Breast epithelium (tissue), 3 donors: ENCODE results near the gene GNB3.

Experiments
- POLR2A ChIP-seq: fragments of 450-650 bp; IDR thresholded peaks from one replicate; pipeline ENCODE4 v1.6.1; 2016; ENCODE audit warnings: antibody characterized with exemption, mild to moderate bottlenecking, moderate library complexity
- POLR2AphosphoS5 ChIP-seq, 3 donors: sonication (generic); formaldehyde crosslinking; IDR thresholded peaks; one replicate each; pipeline ENCODE4 v1.6.1; 2017; ENCODE audit warnings: antibody characterized with exemption in 3 of 3
- TF ChIP-seq, protein P1 (sequence below), 3 donors: fragments of 450-650 bp; IDR thresholded peaks; one replicate each; pipeline ENCODE4 v1.5.1; 2016 to 2017; ENCODE audit warnings: antibody characterized with exemption in 3 of 3, mild to moderate bottlenecking in 3 of 3, moderate library complexity in 3 of 3

DNA sequence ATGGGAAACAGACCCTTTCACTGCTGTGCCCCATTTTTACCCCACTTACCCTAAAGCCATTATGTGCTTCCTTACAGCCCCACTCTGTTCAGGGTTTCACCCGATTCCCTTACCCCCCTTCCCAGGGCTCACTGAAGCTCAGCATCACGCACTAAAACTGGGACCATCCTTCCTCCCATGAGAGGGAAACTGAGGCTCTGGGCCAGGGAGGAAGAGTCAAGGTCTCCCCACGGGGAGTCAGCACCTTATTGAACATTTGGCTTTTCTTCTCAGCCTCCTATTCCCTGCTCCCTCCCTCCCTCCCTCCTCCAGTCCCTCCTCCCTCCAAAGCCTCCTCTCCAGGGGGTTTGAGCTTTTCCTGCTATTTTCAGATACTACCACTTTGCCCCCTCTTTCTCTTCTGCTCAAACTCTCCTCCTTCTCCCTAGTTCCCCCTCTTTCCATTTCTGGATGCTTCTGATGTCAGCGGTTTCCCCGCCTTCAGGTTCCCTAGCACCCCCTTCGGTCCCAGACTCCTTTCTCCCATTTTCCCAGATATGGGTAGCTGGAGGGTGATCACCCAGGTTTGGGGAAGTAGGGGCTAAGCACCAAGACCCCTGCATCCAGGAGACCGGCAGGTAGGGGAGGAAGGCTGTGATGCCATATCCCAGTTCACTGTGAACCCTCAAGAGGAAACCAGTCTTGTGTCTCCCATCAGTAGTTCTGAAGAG lies 18.1 kb upstream of the GNB3 start:
- TF ChIP-seq, protein P1, sequence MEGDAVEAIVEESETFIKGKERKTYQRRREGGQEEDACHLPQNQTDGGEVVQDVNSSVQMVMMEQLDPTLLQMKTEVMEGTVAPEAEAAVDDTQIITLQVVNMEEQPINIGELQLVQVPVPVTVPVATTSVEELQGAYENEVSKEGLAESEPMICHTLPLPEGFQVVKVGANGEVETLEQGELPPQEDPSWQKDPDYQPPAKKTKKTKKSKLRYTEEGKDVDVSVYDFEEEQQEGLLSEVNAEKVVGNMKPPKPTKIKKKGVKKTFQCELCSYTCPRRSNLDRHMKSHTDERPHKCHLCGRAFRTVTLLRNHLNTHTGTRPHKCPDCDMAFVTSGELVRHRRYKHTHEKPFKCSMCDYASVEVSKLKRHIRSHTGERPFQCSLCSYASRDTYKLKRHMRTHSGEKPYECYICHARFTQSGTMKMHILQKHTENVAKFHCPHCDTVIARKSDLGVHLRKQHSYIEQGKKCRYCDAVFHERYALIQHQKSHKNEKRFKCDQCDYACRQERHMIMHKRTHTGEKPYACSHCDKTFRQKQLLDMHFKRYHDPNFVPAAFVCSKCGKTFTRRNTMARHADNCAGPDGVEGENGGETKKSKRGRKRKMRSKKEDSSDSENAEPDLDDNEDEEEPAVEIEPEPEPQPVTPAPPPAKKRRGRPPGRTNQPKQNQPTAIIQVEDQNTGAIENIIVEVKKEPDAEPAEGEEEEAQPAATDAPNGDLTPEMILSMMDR (IDR thresholded peaks at IDR 0.05): no peak
- TF ChIP-seq POLR2A (no peak), POLR2AphosphoS5 (IDR thresholded peaks at IDR 0.05) (no peak)
